Left colon (tissue), 2 donors: Measurements from ENCODE around the gene LDB1. TPM values are rescaled to one million over a fixed set of nuclear protein-coding genes. Genes with fewer than 3 reads are reported as not detected.

Source experiments
- ATAC-seq: fragments of 200-7000 bp; cut with Tn5 transposase; one replicate; pipeline ENCODE4 v1.9.1; 2020; ENCODE audit warnings: mild to moderate bottlenecking, moderate library complexity
- DNase-seq, 2 donors: peaks; one replicate each; pipeline ENCODE4 v3.0.0-alpha.2; 2020
- intact Hi-C, 2 donors: fragments of 100-400 bp; cut with DNase I in 1 of 2; cut with micrococcal nuclease in 1 of 2; formaldehyde crosslinking; loops; one replicate each; pipeline versions ENCODE4 v1.11.2 to v1.14.0; 2022; cut with DNase I, micrococcal nuclease
- long read RNA-seq: library from polyadenylated mRNA; unstranded; transcript quantifications from one replicate; pipeline ENCODE4 v2.0.0, GENCODE V29; 2021
- total RNA-seq, 2 donors: library from RNA; stranded (reverse); fragmentation: NEBNext Ultra II Directional; extraction: Animal tissue kit (Norgen Biotek cat#: 25700); gene quantifications; one replicate each; pipeline ENCODE4 v1.2.1, GENCODE V29; 2021
- donor health status: DM: no; HTN: no; CAD: no.
- donor health status: DM: yes; HTN: yes; CAD: no.

Gene LDB1
- total RNA-seq, result 10 to 100 TPM; 29.5 to 34.6 TPM
- long read RNA-seq, partial matches to known transcripts, result 13 of 19 reads
- long read RNA-seq, other reads (novel, unspliced or antisense), result 4 of 19 reads

- intact Hi-C loops, result no loop called here
- ATAC-seq (peak; percentile 79), DNase-seq (peak; percentile 79 to 83)
These were observed at the start of gene LDB1 for GRCh38 chr10:102120142-102120990. TSS of gene LDB1 (minus strand) at chr10:102120368. CDS start at chr10:102120110, 258 bp downstream.

- intact Hi-C loops, result loop anchor here in 1 of 2 donors (10.0 kb wide), 1 partner anchor 187 kb away; no protein-coding TSS in a partner anchor
- ATAC-seq, result no peak
- DNase-seq, result no peak
These were observed 47.7 kb upstream of the LDB1 start for GRCh38 chr10:102167861-102168260.

- intact Hi-C loops, result loop anchor here in 1 of 2 donors (10.0 kb wide), 1 partner anchor 191 kb away; no protein-coding TSS in a partner anchor
- DNase-seq (no peak), ATAC-seq (no peak)
These were observed 43.3 kb upstream of the LDB1 start for GRCh38 chr10:102163342-102163989.

- intact Hi-C loops, result loop anchor here in 1 of 2 donors (10.0 kb wide), 1 partner anchor 195 kb away; no protein-coding TSS in a partner anchor
- no peak for DNase-seq
- ATAC-seq, result no peak
These were observed 39.7 kb upstream of the LDB1 start for GRCh38 chr10:102159831-102160230.

GRCh38 chr10:102159051-102159597 lies 39.0 kb upstream of the LDB1 start:
- ATAC-seq, result no peak
- no peak for DNase-seq
- intact Hi-C loops, result no loop called here

GRCh38 chr10:102157224-102157623 lies 37.1 kb upstream of the LDB1 start:
- no peak for ATAC-seq
- intact Hi-C loops, result no loop called here
- no peak for DNase-seq

- intact Hi-C loops, result no loop called here
- no peak for ATAC-seq
- DNase-seq, result no peak
These were observed 34.4 kb upstream of the LDB1 start for GRCh38 chr10:102154466-102155116.

- ATAC-seq (no peak), DNase-seq (no peak)
- intact Hi-C loops, result no loop called here
These were observed 33.0 kb upstream of the LDB1 start for GRCh38 chr10:102153093-102153620.

- intact Hi-C loops, result no loop called here
- ATAC-seq, result peak; percentile 40
- DNase-seq, result no peak
These were observed 32.4 kb upstream of the LDB1 start for GRCh38 chr10:102152545-102152890.

GRCh38 chr10:102151774-102152544 lies 31.8 kb upstream of the LDB1 start, which contains the start of gene NOLC1:
TSS of gene NOLC1 (plus strand) at chr10:102152389. CDS start at chr10:102152411, 22 bp downstream.
- intact Hi-C loops, result no loop called here
- peak; percentile 99 for DNase-seq
- ATAC-seq, result peak; percentile 98

GRCh38 chr10:102150970-102151773 lies 31.0 kb upstream of the LDB1 start:
- ATAC-seq (no peak), DNase-seq (no peak)
- intact Hi-C loops, result no loop called here

- intact Hi-C loops, result no loop called here
- DNase-seq (no peak), ATAC-seq (no peak)
These were observed 28.1 kb upstream of the LDB1 start for GRCh38 chr10:102148275-102148674.

- intact Hi-C loops, result no loop called here
- DNase-seq (no peak), ATAC-seq (no peak)
These were observed 27.4 kb upstream of the LDB1 start for GRCh38 chr10:102147561-102147960.

GRCh38 chr10:102146971-102147428 lies 26.8 kb upstream of the LDB1 start:
- ATAC-seq, result no peak
- DNase-seq, result no peak
- intact Hi-C loops, result no loop called here

- intact Hi-C loops, result no loop called here
- no peak for ATAC-seq
- no peak for DNase-seq
These were observed 21.5 kb upstream of the LDB1 start for GRCh38 chr10:102141583-102142107.

- intact Hi-C loops, result no loop called here
- DNase-seq, result no peak
- no peak for ATAC-seq
These were observed 20.9 kb upstream of the LDB1 start for GRCh38 chr10:102140913-102141540.

- ATAC-seq, result no peak
- no peak for DNase-seq
- intact Hi-C loops, result no loop called here
These were observed 20.1 kb upstream of the LDB1 start for GRCh38 chr10:102140218-102140617.
